HFF-Myc (cell line): ENCODE results near the gene CROCC.

ENCODE experiments used
- DNase-seq: peaks from one replicate; pipeline ENCODE4 v3.0.0-alpha.2; 2011; ENCODE audit warnings: low read depth; ENCODE audit errors: extremely low read depth
- H3K4me3 ChIP-seq: replicated peaks from 2 replicates; pipeline ENCODE4 v1.5.1; 2011; ENCODE audit warnings: low read depth, mild to moderate bottlenecking, control low read depth, low read length
- CTCF ChIP-seq: IDR thresholded peaks from 2 replicates; pipeline ENCODE4 v1.5.1; 2012; ENCODE audit warnings: mild to moderate bottlenecking, low read depth, low read length, control low read depth; ENCODE audit errors: missing control alignments

The CROCC gene

GRCh38 chr1:17002524-17002902, 80.8 kb downstream of the CROCC start:
- DNase-seq, result no peak
- no peak for TF ChIP-seq CTCF
- no peak overlapping the region for H3K4me3 ChIP-seq

GRCh38 chr1:17004466-17005364, 83.0 kb downstream of the CROCC start:
- no peak overlapping the region for H3K4me3 ChIP-seq
- no peak for TF ChIP-seq CTCF
- no peak for DNase-seq

GRCh38 chr1:17005365-17005740, 83.6 kb downstream of the CROCC start:
- TF ChIP-seq CTCF, result no peak
- H3K4me3 ChIP-seq, result no peak overlapping the region
- no peak for DNase-seq

- TF ChIP-seq CTCF, result no peak
- no peak overlapping the region for H3K4me3 ChIP-seq
- DNase-seq, result no peak
These were observed 85.4 kb downstream of the CROCC start for GRCh38 chr1:17007121-17007520.

DNA sequence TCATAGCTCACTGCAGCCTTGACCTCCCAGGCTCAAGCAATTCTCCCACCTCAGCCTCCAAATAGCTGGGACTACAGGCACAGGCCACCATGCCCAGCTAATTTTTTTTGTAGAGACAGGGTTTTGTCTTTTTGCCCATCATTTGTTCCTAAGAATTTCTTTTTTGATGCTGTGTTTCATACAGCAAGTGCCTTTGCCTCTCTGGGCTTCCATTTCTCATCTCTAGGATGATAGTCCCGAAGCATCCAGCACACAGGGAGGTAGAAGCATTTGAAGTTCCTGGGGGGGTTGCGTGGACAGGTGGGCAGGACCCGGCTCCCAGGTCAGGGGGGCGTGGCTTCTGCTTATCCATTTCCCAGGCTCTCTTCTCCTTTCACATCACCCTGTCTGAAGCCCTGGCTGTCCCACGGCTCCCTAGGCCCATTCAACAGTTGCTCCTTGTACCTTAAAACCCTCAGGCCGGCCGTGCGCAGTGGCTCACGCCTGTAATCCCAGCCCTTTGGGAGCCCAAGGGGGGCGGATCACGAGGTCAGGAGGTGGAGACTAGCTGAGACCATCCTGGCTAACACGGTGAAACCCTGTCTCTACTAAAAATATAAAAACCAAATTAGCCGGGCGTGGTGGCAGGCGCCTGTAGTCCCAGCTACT, 86.6 kb downstream of the CROCC start:
- DNase-seq, result no peak
- TF ChIP-seq CTCF, result no peak
- H3K4me3 ChIP-seq, result no peak overlapping the region

DNA sequence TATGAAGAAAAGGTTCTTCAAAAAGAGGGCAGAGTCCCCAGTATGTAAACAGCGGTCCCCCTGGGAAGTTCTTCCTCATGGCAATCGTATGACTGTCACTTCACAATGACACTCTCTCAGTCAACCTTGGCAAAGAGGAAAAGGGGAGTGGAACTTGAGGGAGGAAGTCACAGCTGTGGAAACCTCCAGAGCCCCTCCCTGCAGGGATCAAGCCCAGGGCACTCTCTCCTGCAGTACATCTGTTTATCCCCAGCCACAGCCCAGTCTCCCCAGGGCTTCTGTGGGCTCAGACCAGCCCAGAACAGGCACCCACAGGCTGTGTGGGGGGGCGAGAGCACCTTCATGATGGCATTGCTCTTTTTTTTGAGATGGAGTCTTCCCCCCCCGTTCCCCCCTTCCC, 88.0 kb downstream of the CROCC start:
- no peak for TF ChIP-seq CTCF
- H3K4me3 ChIP-seq, result no peak overlapping the region
- DNase-seq, result no peak
